HCT116 (cell line): ENCODE data around the gene ATG4B. TPM values are rescaled to one million over a fixed set of nuclear protein-coding genes. Genes with fewer than 3 reads are reported as not detected.

ENCODE experiments used
- ATAC-seq: fragments of 200-7000 bp; cut with Tn5 transposase; 2 replicates; pipeline ENCODE4 v1.9.1; 2020; ENCODE audit warnings: mild to moderate bottlenecking, moderate library complexity
- BruUV-seq: library from RNA; stranded (reverse); fragments of 400-500 nt; replicated peaks from 2 replicates; lab custom pipeline; 2021; lab: Mats Ljungman, UMichigan
- CTCF ChIA-PET: fragments of 300-600 bp; sonication (Branson Sonifier 250); formaldehyde crosslinking; loops from one replicate; lab custom pipeline; 2021; ENCODE audit warnings: antibody characterized with exemption; lab: Charles Lee
- POLR2A ChIA-PET: fragments of 300-600, 350-600 bp; sonication (Branson Sonifier 250); formaldehyde crosslinking; loops from one replicate; lab custom pipeline; 2021; ENCODE audit warnings: antibody characterized with exemption; lab: Charles Lee
- RAD21 ChIA-PET, 2 experiments: fragments of 300-600 bp; sonication (Branson Sonifier 250); formaldehyde crosslinking; loops; one replicate each; lab custom pipeline; 2023; ENCODE audit warnings: low total read pairs in 2 of 2; ENCODE audit not compliant: uncharacterized antibody in 2 of 2, unreplicated experiment in 2 of 2, low non-redundant PET in 1 of 2; lab: Charles Lee
- DNase-seq: peaks from one replicate; pipeline ENCODE4 v3.0.0-alpha.2; 2010; ENCODE audit warnings: low read depth, low spot score
- H2AFZ ChIP-seq: fragments of 200-600 bp; shearing (Covaris generic), sonication (generic); 2 replicates; pipeline ENCODE4 v1.6.1; 2017; ENCODE audit warnings: low read depth, mixed run types, mixed read lengths, antibody characterized with exemption, low read length; ENCODE audit not compliant: poor library complexity, severe bottlenecking
- H3K27ac ChIP-seq: 2 replicates; pipeline ENCODE4 v1.5.1; 2012; ENCODE audit warnings: low read depth, low read length
- H3K27me3 ChIP-seq: fragments of 200-600 bp; sonication (generic); 2 replicates; pipeline ENCODE4 v1.6.1; 2016; ENCODE audit warnings: mixed run types, low read length, mixed read lengths; ENCODE audit not compliant: insufficient read depth
- H3K36me3 ChIP-seq, 2 experiments: fragments of 200-500 bp in 1 of 2; fragments of 200-600 bp in 1 of 2; sonication (Bioruptor generic) in 1 of 2; sonication (generic) in 1 of 2; 2 replicates each; pipeline versions ENCODE4 v1.5.1 to v1.6.1; 2014 to 2016; ENCODE audit warnings: low read length in 2 of 2, inconsistent platforms in 1 of 2, mixed read lengths in 1 of 2, mixed run types in 1 of 2; ENCODE audit not compliant: insufficient read depth in 2 of 2, control insufficient read depth in 1 of 2
- H3K4me1 ChIP-seq, 2 experiments: fragments of 200-600 bp in 1 of 2; sonication (generic) in 1 of 2; 2 replicates each; pipeline versions ENCODE4 v1.5.1 to v1.6.1; 2012 to 2017; ENCODE audit warnings: low read length in 2 of 2, inconsistent platforms in 1 of 2, mild to moderate bottlenecking in 1 of 2, mixed read lengths in 1 of 2, mixed run types in 1 of 2, moderate library complexity in 1 of 2; ENCODE audit not compliant: insufficient read depth in 2 of 2, control insufficient read depth in 1 of 2
- H3K4me2 ChIP-seq: fragments of 200-600 bp; sonication (generic); 2 replicates; pipeline ENCODE4 v1.6.1; 2017; ENCODE audit warnings: mixed run types, low read length, mixed read lengths
- H3K4me3 ChIP-seq, 2 experiments: fragments of 200-600 bp in 1 of 2; sonication (generic) in 1 of 2; replicated peaks in 1 of 2; 2 replicates each; pipeline ENCODE4 v1.5.1; 2011 to 2016; ENCODE audit warnings: low read length in 2 of 2, control low read depth in 1 of 2, low read depth in 1 of 2, mild to moderate bottlenecking in 1 of 2, mixed read lengths in 1 of 2, mixed run types in 1 of 2
- H3K79me2 ChIP-seq: fragments of 200-600 bp; sonication (generic); 2 replicates; pipeline ENCODE4 v1.6.1; 2017; ENCODE audit warnings: mild to moderate bottlenecking, mixed run types, low read length, moderate library complexity, mixed read lengths; ENCODE audit not compliant: insufficient read depth
- H3K9ac ChIP-seq: fragments of 200-600 bp; sonication (generic); 2 replicates; pipeline ENCODE4 v1.6.1; 2016; ENCODE audit warnings: low read length, mixed read lengths
- H3K9me2 ChIP-seq: fragments of 200-600 bp; sonication (generic), shearing (Covaris generic); 2 replicates; pipeline ENCODE4 v1.6.1; 2017; ENCODE audit warnings: mixed run types, mild to moderate bottlenecking, moderate library complexity; ENCODE audit not compliant: insufficient read depth
- H3K9me3 ChIP-seq, 2 experiments: fragments of 200-500 bp in 1 of 2; fragments of 200-600 bp in 1 of 2; sonication (Bioruptor generic) in 1 of 2; sonication (generic) in 1 of 2; 2 replicates each; pipeline ENCODE4 v1.6.1; 2014 to 2017; ENCODE audit warnings: low read length in 2 of 2, mixed read lengths in 2 of 2, inconsistent platforms in 1 of 2, low read depth in 1 of 2, mild to moderate bottlenecking in 1 of 2, mixed run types in 1 of 2, moderate library complexity in 1 of 2; ENCODE audit not compliant: control insufficient read depth in 1 of 2, insufficient read depth in 1 of 2
- H4K20me1 ChIP-seq: fragments of 200-600 bp; sonication (generic), shearing (Covaris generic); 2 replicates; pipeline ENCODE4 v1.6.1; 2017; ENCODE audit warnings: mixed run types, mild to moderate bottlenecking, moderate library complexity; ENCODE audit not compliant: insufficient read depth
- CBX3 ChIP-seq: IDR thresholded peaks from 2 replicates; pipeline ENCODE4 v1.6.1; 2012; ENCODE audit warnings: low read depth
- CEBPB ChIP-seq: IDR thresholded peaks from 2 replicates; pipeline ENCODE4 v1.6.1; 2012; ENCODE audit warnings: low read depth
- EGR1 ChIP-seq: IDR thresholded peaks from 2 replicates; pipeline ENCODE4 v1.6.1; 2012; ENCODE audit warnings: low read depth
- EZH2 ChIP-seq: fragments of 200-600 bp; sonication (generic); IDR thresholded peaks from 2 replicates; pipeline ENCODE4 v1.6.1; 2017; ENCODE audit warnings: antibody characterized with exemption, mixed run types
- EZH2phosphoT487 ChIP-seq: fragments of 200-600 bp; IDR thresholded peaks from 2 replicates; pipeline ENCODE4 v1.6.1; 2018; ENCODE audit warnings: antibody characterized with exemption, borderline replicate concordance
- FOSL1 ChIP-seq: IDR thresholded peaks from 2 replicates; pipeline ENCODE4 v1.6.1; 2012; ENCODE audit warnings: low read depth
- POLR2A ChIP-seq: IDR thresholded peaks from 2 replicates; pipeline ENCODE4 v1.7.0; 2011; ENCODE audit warnings: borderline replicate concordance; ENCODE audit not compliant: insufficient read depth, insufficient read length; ENCODE audit errors: extremely low read depth
- POLR2AphosphoS5 ChIP-seq: IDR thresholded peaks from 2 replicates; pipeline ENCODE4 v1.6.1; 2011; ENCODE audit warnings: mild to moderate bottlenecking, low read depth, low read length, moderate library complexity
- RAD21 ChIP-seq: IDR thresholded peaks from 2 replicates; pipeline ENCODE4 v1.6.1; 2012; ENCODE audit warnings: low read depth, mild to moderate bottlenecking
- SIN3A ChIP-seq: IDR thresholded peaks from 2 replicates; pipeline ENCODE4 v1.6.1; 2012; ENCODE audit warnings: low read depth
- TCF7L2 ChIP-seq: IDR thresholded peaks from 2 replicates; pipeline ENCODE4 v1.7.0; 2011; ENCODE audit warnings: borderline replicate concordance, inconsistent platforms; ENCODE audit not compliant: insufficient read depth, insufficient read length; ENCODE audit errors: extremely low read depth
- YY1 ChIP-seq: IDR thresholded peaks from 2 replicates; pipeline ENCODE4 v1.6.1; 2011; ENCODE audit warnings: low read length, low read depth, moderate library complexity, mild to moderate bottlenecking; ENCODE audit not compliant: insufficient replicate concordance; ENCODE audit errors: extremely low read depth
- ZFX ChIP-seq: fragments of 450-650 bp; IDR thresholded peaks from 2 replicates; pipeline ENCODE4 v1.6.1; 2017
- intact Hi-C: fragments of 100-400 bp; cut with micrococcal nuclease; formaldehyde crosslinking; loops from 2 replicates; pipeline ENCODE4 v1.10.0; 2022
- total RNA-seq: library from RNA; stranded (reverse); gene quantifications from one replicate; pipeline ENCODE4 v1.2.1, GENCODE V29; 2021; ENCODE audit not compliant: unreplicated experiment
- TF ChIP-seq, protein P1 (sequence below), 3 experiments: fragments of 200-600 bp in 1 of 3; sonication (generic) in 1 of 3; IDR thresholded peaks in 2 of 3; conservative IDR thresholded peaks in 1 of 3; 2 replicates each; pipeline ENCODE4 v1.5.1; 2012 to 2017; ENCODE audit warnings: low read depth in 2 of 3, low read length in 2 of 3, antibody characterized with exemption in 1 of 3, borderline replicate concordance in 1 of 3, control low read depth in 1 of 3, mild to moderate bottlenecking in 1 of 3, mixed read lengths in 1 of 3, mixed run types in 1 of 3, moderate library complexity in 1 of 3; ENCODE audit not compliant: insufficient read depth in 1 of 3
- TF ChIP-seq, protein P2 (sequence below): IDR thresholded peaks from 2 replicates; pipeline ENCODE4 v1.6.1; 2011; ENCODE audit warnings: mild to moderate bottlenecking, low read length, moderate library complexity; ENCODE audit not compliant: insufficient replicate concordance; ENCODE audit errors: extremely low read depth
- TF ChIP-seq, protein P3 (sequence below): IDR thresholded peaks from 2 replicates; pipeline ENCODE4 v1.6.1; 2012
- TF ChIP-seq, protein P4 (sequence below): IDR thresholded peaks from 2 replicates; pipeline ENCODE4 v1.6.1; 2012

The ATG4B gene
- total RNA-seq, 1 experiment from 2014 or later, result 87.4 TPM

DNA sequence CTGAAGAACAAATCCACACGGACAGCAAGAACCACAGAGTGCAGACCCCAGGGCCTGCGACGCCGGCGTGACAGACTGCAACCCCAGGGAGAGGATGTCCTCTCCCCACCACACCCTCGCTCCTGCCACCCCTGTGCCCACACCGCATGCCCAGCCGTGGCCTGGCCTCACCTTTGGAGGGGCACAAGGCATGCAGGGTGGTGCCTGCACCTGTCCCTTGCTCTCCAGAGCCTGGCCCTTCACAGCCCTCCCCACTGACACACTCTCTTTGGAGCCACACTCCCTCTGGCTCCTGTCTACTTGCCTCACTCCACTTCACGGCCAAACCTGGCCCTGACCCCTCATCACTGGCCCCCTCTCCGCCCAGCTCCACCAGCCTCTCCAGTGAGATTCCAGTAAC lies 9.8 kb upstream of the ATG4B start:
- ATAC-seq, result no peak
- RAD21 ChIA-PET, result no interaction called here

DNA sequence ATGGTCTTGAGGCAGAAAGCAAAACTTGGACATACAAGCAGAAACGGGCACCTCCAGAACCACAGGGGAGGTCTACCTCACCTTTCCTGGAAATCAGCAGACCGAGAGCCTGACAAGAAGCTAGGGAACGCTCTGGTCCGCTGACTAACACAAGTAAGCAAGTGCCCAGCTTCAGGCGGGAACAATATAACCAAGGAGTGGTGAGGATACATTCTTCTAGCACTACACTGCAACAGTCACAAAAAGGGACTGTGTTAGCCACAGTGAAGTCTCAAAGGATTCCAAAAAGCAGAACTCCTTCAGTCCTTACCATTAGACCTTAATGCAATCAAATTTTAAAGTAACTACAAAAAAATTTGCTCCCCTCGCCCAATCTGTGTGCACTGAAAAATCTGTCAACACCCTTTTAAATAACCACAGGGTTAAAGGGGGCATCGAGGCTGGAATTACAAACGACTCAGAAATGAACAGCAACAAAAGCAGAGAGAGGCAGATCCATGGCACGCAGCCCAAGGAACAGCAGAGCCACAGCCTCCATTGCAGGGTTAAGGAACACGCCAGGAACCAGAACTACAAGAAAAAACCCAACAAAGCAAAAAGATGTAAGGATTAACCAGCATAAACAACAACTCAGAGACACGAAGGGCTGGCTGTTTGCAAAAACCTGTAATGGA lies 7.6 kb upstream of the ATG4B start:
- DNase-seq, result no peak
- RAD21 ChIA-PET, result no interaction called here
- Histone ChIP-seq H2AFZ (no peak overlapping the region), H3K27ac (no peak overlapping the region), H3K4me2 (no peak overlapping the region), H3K4me1 (peaks cover 1% of the 10 kb centered on the region in 2 experiments; a peak in 2 of 4 replicates), H3K27me3 (no peaks in the 10 kb centered on the region), H4K20me1 (no peaks in the 10 kb centered on the region), H3K9me2 (no peaks in the 10 kb centered on the region), H3K79me2 (peaks cover 98% of the 10 kb centered on the region), H3K9me3 (no peaks in the 10 kb centered on the region), H3K9ac (no peak overlapping the region), H3K36me3 (peaks cover 14 to 27% of the 10 kb centered on the region in 2 experiments), H3K4me3 (no peak overlapping the region)
- CTCF ChIA-PET, result no interaction called here
- intact Hi-C loops, result no loop called here
- no TSS peak for BruUV-seq
- ATAC-seq, result no peak
- POLR2A ChIA-PET, result no interaction called here
- TF ChIP-seq TCF7L2 (no peak), POLR2AphosphoS5 (no peak), CBX3 (no peak), EZH2phosphoT487 (no peak), POLR2A (no peak), FOSL1 (no peak), EGR1 (no peak), RAD21 (no peak), CEBPB (no peak)
- TF ChIP-seq, protein P1, sequence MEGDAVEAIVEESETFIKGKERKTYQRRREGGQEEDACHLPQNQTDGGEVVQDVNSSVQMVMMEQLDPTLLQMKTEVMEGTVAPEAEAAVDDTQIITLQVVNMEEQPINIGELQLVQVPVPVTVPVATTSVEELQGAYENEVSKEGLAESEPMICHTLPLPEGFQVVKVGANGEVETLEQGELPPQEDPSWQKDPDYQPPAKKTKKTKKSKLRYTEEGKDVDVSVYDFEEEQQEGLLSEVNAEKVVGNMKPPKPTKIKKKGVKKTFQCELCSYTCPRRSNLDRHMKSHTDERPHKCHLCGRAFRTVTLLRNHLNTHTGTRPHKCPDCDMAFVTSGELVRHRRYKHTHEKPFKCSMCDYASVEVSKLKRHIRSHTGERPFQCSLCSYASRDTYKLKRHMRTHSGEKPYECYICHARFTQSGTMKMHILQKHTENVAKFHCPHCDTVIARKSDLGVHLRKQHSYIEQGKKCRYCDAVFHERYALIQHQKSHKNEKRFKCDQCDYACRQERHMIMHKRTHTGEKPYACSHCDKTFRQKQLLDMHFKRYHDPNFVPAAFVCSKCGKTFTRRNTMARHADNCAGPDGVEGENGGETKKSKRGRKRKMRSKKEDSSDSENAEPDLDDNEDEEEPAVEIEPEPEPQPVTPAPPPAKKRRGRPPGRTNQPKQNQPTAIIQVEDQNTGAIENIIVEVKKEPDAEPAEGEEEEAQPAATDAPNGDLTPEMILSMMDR (IDR thresholded peaks at IDR 0.05 in 2 of 3, conservative IDR thresholded peaks at IDR 0.05 in 1 of 3; ENCODE audit: borderline replicate concordance in 1 of 3, insufficient read depth in 1 of 3, low read depth in 2 of 3, low read length in 2 of 3), result no peak
- TF ChIP-seq, protein P2, sequence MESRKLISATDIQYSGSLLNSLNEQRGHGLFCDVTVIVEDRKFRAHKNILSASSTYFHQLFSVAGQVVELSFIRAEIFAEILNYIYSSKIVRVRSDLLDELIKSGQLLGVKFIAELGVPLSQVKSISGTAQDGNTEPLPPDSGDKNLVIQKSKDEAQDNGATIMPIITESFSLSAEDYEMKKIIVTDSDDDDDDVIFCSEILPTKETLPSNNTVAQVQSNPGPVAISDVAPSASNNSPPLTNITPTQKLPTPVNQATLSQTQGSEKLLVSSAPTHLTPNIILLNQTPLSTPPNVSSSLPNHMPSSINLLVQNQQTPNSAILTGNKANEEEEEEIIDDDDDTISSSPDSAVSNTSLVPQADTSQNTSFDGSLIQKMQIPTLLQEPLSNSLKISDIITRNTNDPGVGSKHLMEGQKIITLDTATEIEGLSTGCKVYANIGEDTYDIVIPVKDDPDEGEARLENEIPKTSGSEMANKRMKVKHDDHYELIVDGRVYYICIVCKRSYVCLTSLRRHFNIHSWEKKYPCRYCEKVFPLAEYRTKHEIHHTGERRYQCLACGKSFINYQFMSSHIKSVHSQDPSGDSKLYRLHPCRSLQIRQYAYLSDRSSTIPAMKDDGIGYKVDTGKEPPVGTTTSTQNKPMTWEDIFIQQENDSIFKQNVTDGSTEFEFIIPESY, result no peak
- TF ChIP-seq, protein P3, sequence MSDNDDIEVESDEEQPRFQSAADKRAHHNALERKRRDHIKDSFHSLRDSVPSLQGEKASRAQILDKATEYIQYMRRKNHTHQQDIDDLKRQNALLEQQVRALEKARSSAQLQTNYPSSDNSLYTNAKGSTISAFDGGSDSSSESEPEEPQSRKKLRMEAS, result no peak
- TF ChIP-seq, protein P4, sequence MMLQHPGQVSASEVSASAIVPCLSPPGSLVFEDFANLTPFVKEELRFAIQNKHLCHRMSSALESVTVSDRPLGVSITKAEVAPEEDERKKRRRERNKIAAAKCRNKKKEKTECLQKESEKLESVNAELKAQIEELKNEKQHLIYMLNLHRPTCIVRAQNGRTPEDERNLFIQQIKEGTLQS, result no peak

More for the DNA sequence above, 9.8 kb upstream of the ATG4B start:
- no peak overlapping the region for H2AFZ ChIP-seq
- no peaks in the 10 kb centered on the region for H3K9me2 ChIP-seq
- no TSS peak for BruUV-seq
- no peak overlapping the region for H3K4me2 ChIP-seq
- H3K9me3 ChIP-seq, result no peaks in the 10 kb centered on the region
- H3K4me1 ChIP-seq, result no peaks in the 10 kb centered on the region
- intact Hi-C loops, result no loop called here
- ChIA-PET CTCF (no interaction called here), POLR2A (no interaction called here)
- H3K27me3 ChIP-seq, result no peaks in the 10 kb centered on the region
- no peaks in the 10 kb centered on the region for H4K20me1 ChIP-seq
- no peak for DNase-seq
- no peak for TF ChIP-seq ZFX
- TF ChIP-seq EGR1, result no peak
- TF ChIP-seq SIN3A, result no peak
- TF ChIP-seq YY1, result no peak
- no peak for TF ChIP-seq TCF7L2
- no peak for TF ChIP-seq POLR2AphosphoS5
- TF ChIP-seq EZH2, result no peak
- H3K36me3 ChIP-seq, result peaks cover 10 to 11% of the 10 kb centered on the region in 2 experiments
- peaks cover 98% of the 10 kb centered on the region for H3K79me2 ChIP-seq
- H3K9ac ChIP-seq, result no peak overlapping the region
- H3K4me3 ChIP-seq, result no peak overlapping the region
- H3K27ac ChIP-seq, result no peak overlapping the region
